Pulmonary artery endothelial cell (primary cell): ENCODE results near the gene RGS9. TPM values are rescaled to one million over a fixed set of nuclear protein-coding genes. Genes with fewer than 3 reads are reported as not detected.
"Not testable (repeated sequence)": the region's sequence is repeated elsewhere in the genome, so short reads cannot be mapped to it uniquely, and the experiment has no call there.

Experiments used
- DNase-seq: peaks from one replicate; pipeline ENCODE4 v3.0.0-alpha.2; 2011; ENCODE audit warnings: low read depth, low spot score
- total RNA-seq: library from RNA; depleted of rRNA; stranded (reverse); fragments of >200 nt; gene quantifications from 2 replicates; pipeline ENCODE4 v1.2.3, GENCODE V29; 2014

Gene RGS9
- total RNA-seq: 1.1 and 1.2 TPM in 2 replicates

- no peak for DNase-seq
Measured at GRCh38 chr17:65137021-65137939, at the start of gene RGS9. RGS9 (plus strand) TSS chr17:65137370; CDS start chr17:65137541, 171 bp downstream.

GRCh38 chr17:65088621-65089360, 48.4 kb upstream of the RGS9 start:
- no peak for DNase-seq

- DNase-seq: no peak
Measured at GRCh38 chr17:65092262-65092661, 44.9 kb upstream of the RGS9 start.

GRCh38 chr17:65092721-65093356, 44.3 kb upstream of the RGS9 start:
- DNase-seq: not testable (repeated sequence)

GRCh38 chr17:65093930-65094329, 43.2 kb upstream of the RGS9 start:
- DNase-seq: no peak

GRCh38 chr17:65095465-65095864, 41.7 kb upstream of the RGS9 start:
- no peak for DNase-seq

- not testable (repeated sequence) for DNase-seq
Measured at GRCh38 chr17:65096382-65096781, 40.8 kb upstream of the RGS9 start.

- no peak for DNase-seq
Measured at GRCh38 chr17:65097110-65097509, 40.1 kb upstream of the RGS9 start.

GRCh38 chr17:65099475-65099874, 37.7 kb upstream of the RGS9 start:
- DNase-seq: no peak

GRCh38 chr17:65099941-65100315, 37.2 kb upstream of the RGS9 start:
- no peak for DNase-seq

- no peak for DNase-seq
Measured at GRCh38 chr17:65100316-65101140, 36.6 kb upstream of the RGS9 start.

GRCh38 chr17:65101371-65101770, 35.8 kb upstream of the RGS9 start:
- no peak for DNase-seq

GRCh38 chr17:65102235-65102634, 34.9 kb upstream of the RGS9 start:
- DNase-seq: no peak

GRCh38 chr17:65102788-65103187, 34.4 kb upstream of the RGS9 start:
- no peak for DNase-seq

GRCh38 chr17:65103431-65103830, 33.7 kb upstream of the RGS9 start:
- no peak for DNase-seq

- DNase-seq: no peak
Measured at GRCh38 chr17:65103896-65104295, 33.3 kb upstream of the RGS9 start.

GRCh38 chr17:65104541-65104940, 32.6 kb upstream of the RGS9 start:
- no peak for DNase-seq

GRCh38 chr17:65104973-65105372, 32.2 kb upstream of the RGS9 start:
- DNase-seq: no peak

- DNase-seq: no peak
Measured at GRCh38 chr17:65108152-65108551, 29.0 kb upstream of the RGS9 start.

- no peak for DNase-seq
Measured at GRCh38 chr17:65109543-65109942, 27.6 kb upstream of the RGS9 start.

- DNase-seq: no peak
Measured at GRCh38 chr17:65109990-65110680, 27.0 kb upstream of the RGS9 start.
